ENCODE data around the gene RBBP5. TPM values are rescaled to one million over a fixed set of nuclear protein-coding genes. Genes with fewer than 3 reads are reported as not detected.

RBBP5 gene
- total and polyA plus RNA-seq, 4 donors: 3.8 to 15.4 (median 7.1) TPM

- H3K4me1 ChIP-seq (ENCODE audit: control insufficient read depth in 1 of 2, insufficient read depth in 2 of 2, low read length in 2 of 2): peaks cover 0 to 3% of the 10 kb centered on the region in 2 donors
- no peak for DNase-seq
- no peaks in the 10 kb centered on the region for H3K36me3 ChIP-seq (ENCODE audit: control insufficient read depth in 1 of 2, insufficient read depth in 2 of 2, low read length in 1 of 2)
- intact Hi-C loops (cut with DNase I): loop anchor here in 1 of 2 donors (5.0 kb wide), 2 partner anchors 135 to 510 kb away; partner anchors contain the start of gene ELK4
- H3K4me3 ChIP-seq (ENCODE audit: low read length in 2 of 2): peak overlapping the region; percentile 23 to 53
- no peaks in the 10 kb centered on the region for H3K9me3 ChIP-seq (ENCODE audit: control insufficient read depth, low read length)
- no peak for ATAC-seq (ENCODE audit: low FRiP score)
- H3K27me3 ChIP-seq (ENCODE audit: control insufficient read depth in 1 of 2, insufficient read depth in 2 of 2, low read length in 1 of 2): no peaks in the 10 kb centered on the region
- 27 to 28% methylated on average over 9 of the region's 9 CpGs for WGBS, 2 donors
- peak overlapping the region in 1 of 2 donors; percentile 27 for H3K27ac ChIP-seq (ENCODE audit: low read depth in 1 of 2, low read length in 2 of 2)
Observed at GRCh38 chr1:205122489-205122882, 708 bp upstream of the RBBP5 start.

GRCh38 chr1:205118752-205119151, 3.0 kb downstream of the RBBP5 start:
- Histone ChIP-seq H3K27me3 (ENCODE audit: control insufficient read depth in 1 of 2, insufficient read depth in 2 of 2, low read length in 1 of 2) (no peaks in the 10 kb centered on the region), H3K36me3 (ENCODE audit: control insufficient read depth in 1 of 2, insufficient read depth in 2 of 2, low read length in 1 of 2) (no peaks in the 10 kb centered on the region), H3K4me3 (ENCODE audit: low read length in 2 of 2) (no peak overlapping the region), H3K27ac (ENCODE audit: low read depth in 1 of 2, low read length in 2 of 2) (no peak overlapping the region), H3K9me3 (ENCODE audit: control insufficient read depth, low read length) (no peaks in the 10 kb centered on the region), H3K4me1 (ENCODE audit: control insufficient read depth in 1 of 2, insufficient read depth in 2 of 2, low read length in 2 of 2) (peaks cover 0 to 3% of the 10 kb centered on the region in 2 donors)
- no peak for DNase-seq
- intact Hi-C loops (cut with DNase I): no loop called here
- no peak for ATAC-seq (ENCODE audit: low FRiP score)
- 87 to 89% methylated on average over 2 of the region's 2 CpGs for WGBS, 2 donors

GRCh38 chr1:205111354-205111753, 10.4 kb downstream of the RBBP5 start:
- Histone ChIP-seq H3K4me3 (ENCODE audit: low read length in 2 of 2) (no peak overlapping the region), H3K36me3 (ENCODE audit: control insufficient read depth in 1 of 2, insufficient read depth in 2 of 2, low read length in 1 of 2) (peaks cover 0 to 3% of the 10 kb centered on the region in 2 donors), H3K27me3 (ENCODE audit: control insufficient read depth in 1 of 2, insufficient read depth in 2 of 2, low read length in 1 of 2) (no peaks in the 10 kb centered on the region), H3K9me3 (ENCODE audit: control insufficient read depth, low read length) (no peaks in the 10 kb centered on the region), H3K4me1 (ENCODE audit: control insufficient read depth in 1 of 2, insufficient read depth in 2 of 2, low read length in 2 of 2) (no peaks in the 10 kb centered on the region), H3K27ac (ENCODE audit: low read depth in 1 of 2, low read length in 2 of 2) (no peak overlapping the region)
- intact Hi-C loops (cut with DNase I): no loop called here
- ATAC-seq (ENCODE audit: low FRiP score): no peak
- DNase-seq: no peak

- intact Hi-C loops (cut with DNase I): no loop called here
- peaks cover 0 to 7% of the 10 kb centered on the region in 2 donors for H3K36me3 ChIP-seq (ENCODE audit: control insufficient read depth in 1 of 2, insufficient read depth in 2 of 2, low read length in 1 of 2)
- ATAC-seq (ENCODE audit: low FRiP score): no peak
Observed at GRCh38 chr1:205109711-205110110, 12.1 kb downstream of the RBBP5 start.

GRCh38 chr1:205109269-205109668, 12.5 kb downstream of the RBBP5 start:
- intact Hi-C loops (cut with DNase I): no loop called here
- no peaks in the 10 kb centered on the region for H3K4me1 ChIP-seq (ENCODE audit: control insufficient read depth in 1 of 2, insufficient read depth in 2 of 2, low read length in 2 of 2)
- no peaks in the 10 kb centered on the region for H3K9me3 ChIP-seq (ENCODE audit: control insufficient read depth, low read length)
- no peak overlapping the region for H3K4me3 ChIP-seq (ENCODE audit: low read length in 2 of 2)
- peaks cover 0 to 7% of the 10 kb centered on the region in 2 donors for H3K36me3 ChIP-seq (ENCODE audit: control insufficient read depth in 1 of 2, insufficient read depth in 2 of 2, low read length in 1 of 2)
- H3K27me3 ChIP-seq (ENCODE audit: control insufficient read depth in 1 of 2, insufficient read depth in 2 of 2, low read length in 1 of 2): no peaks in the 10 kb centered on the region
- WGBS, 2 donors: 74 to 77% methylated on average over 1 of the region's 1 CpG
- DNase-seq: no peak
- H3K27ac ChIP-seq (ENCODE audit: low read depth in 1 of 2, low read length in 2 of 2): no peak overlapping the region
- no peak for ATAC-seq (ENCODE audit: low FRiP score)

More at GRCh38 chr1:205109711-205110110, 12.1 kb downstream of the RBBP5 start:
- no peak overlapping the region for H3K27ac ChIP-seq (ENCODE audit: low read depth in 1 of 2, low read length in 2 of 2)
- H3K27me3 ChIP-seq (ENCODE audit: control insufficient read depth in 1 of 2, insufficient read depth in 2 of 2, low read length in 1 of 2): no peaks in the 10 kb centered on the region
- no peak for DNase-seq
- H3K4me3 ChIP-seq (ENCODE audit: low read length in 2 of 2): no peak overlapping the region
- H3K4me1 ChIP-seq (ENCODE audit: control insufficient read depth in 1 of 2, insufficient read depth in 2 of 2, low read length in 2 of 2): no peaks in the 10 kb centered on the region
- WGBS, 2 donors: 90 to 96% methylated on average over 5 of the region's 5 CpGs
- H3K9me3 ChIP-seq (ENCODE audit: control insufficient read depth, low read length): no peaks in the 10 kb centered on the region

GRCh38 chr1:205108464-205108863, 13.3 kb downstream of the RBBP5 start:
- H3K9me3 ChIP-seq (ENCODE audit: control insufficient read depth, low read length): no peaks in the 10 kb centered on the region
- intact Hi-C loops (cut with DNase I): no loop called here
- H3K36me3 ChIP-seq (ENCODE audit: control insufficient read depth in 1 of 2, insufficient read depth in 2 of 2, low read length in 1 of 2): peaks cover 0 to 10% of the 10 kb centered on the region in 2 donors
- H3K4me3 ChIP-seq (ENCODE audit: low read length in 2 of 2): no peak overlapping the region
- no peaks in the 10 kb centered on the region for H3K4me1 ChIP-seq (ENCODE audit: control insufficient read depth in 1 of 2, insufficient read depth in 2 of 2, low read length in 2 of 2)
- ATAC-seq (ENCODE audit: low FRiP score) (no peak), DNase-seq (no peak)
- WGBS, 2 donors: 81 to 85% methylated on average over 4 of the region's 4 CpGs
- no peak overlapping the region for H3K27ac ChIP-seq (ENCODE audit: low read depth in 1 of 2, low read length in 2 of 2)
- H3K27me3 ChIP-seq (ENCODE audit: control insufficient read depth in 1 of 2, insufficient read depth in 2 of 2, low read length in 1 of 2): no peaks in the 10 kb centered on the region

GRCh38 chr1:205107327-205107726, 14.5 kb downstream of the RBBP5 start:
- peaks cover 0 to 8% of the 10 kb centered on the region in 2 donors for H3K36me3 ChIP-seq (ENCODE audit: control insufficient read depth in 1 of 2, insufficient read depth in 2 of 2, low read length in 1 of 2)
- intact Hi-C loops (cut with DNase I): no loop called here
- WGBS, 2 donors: 91 to 93% methylated on average over 4 of the region's 4 CpGs

GRCh38 chr1:205102404-205102803, 19.4 kb downstream of the RBBP5 start:
- Histone ChIP-seq H3K4me1 (ENCODE audit: control insufficient read depth in 1 of 2, insufficient read depth in 2 of 2, low read length in 2 of 2) (no peaks in the 10 kb centered on the region), H3K27ac (ENCODE audit: low read depth in 1 of 2, low read length in 2 of 2) (no peak overlapping the region), H3K36me3 (ENCODE audit: control insufficient read depth in 1 of 2, insufficient read depth in 2 of 2, low read length in 1 of 2) (peaks cover 5 to 12% of the 10 kb centered on the region in 2 donors), H3K27me3 (ENCODE audit: control insufficient read depth in 1 of 2, insufficient read depth in 2 of 2, low read length in 1 of 2) (no peaks in the 10 kb centered on the region), H3K9me3 (ENCODE audit: control insufficient read depth, low read length) (no peaks in the 10 kb centered on the region), H3K4me3 (ENCODE audit: low read length in 2 of 2) (no peak overlapping the region)
- ATAC-seq (ENCODE audit: low FRiP score): no peak
- no peak for DNase-seq
- intact Hi-C loops (cut with DNase I): no loop called here
- 97 to 99% methylated on average over 3 of the region's 3 CpGs for WGBS, 2 donors

More at GRCh38 chr1:205107327-205107726, 14.5 kb downstream of the RBBP5 start:
- ATAC-seq (ENCODE audit: low FRiP score) (no peak), DNase-seq (no peak)
- Histone ChIP-seq H3K27me3 (ENCODE audit: control insufficient read depth in 1 of 2, insufficient read depth in 2 of 2, low read length in 1 of 2) (no peaks in the 10 kb centered on the region), H3K27ac (ENCODE audit: low read depth in 1 of 2, low read length in 2 of 2) (no peak overlapping the region), H3K4me1 (ENCODE audit: control insufficient read depth in 1 of 2, insufficient read depth in 2 of 2, low read length in 2 of 2) (no peaks in the 10 kb centered on the region), H3K9me3 (ENCODE audit: control insufficient read depth, low read length) (no peaks in the 10 kb centered on the region), H3K4me3 (ENCODE audit: low read length in 2 of 2) (no peak overlapping the region)

GRCh38 chr1:205098242-205098641, 23.5 kb downstream of the RBBP5 start:
- ATAC-seq (ENCODE audit: low FRiP score) (no peak), DNase-seq (no peak)
- H3K27ac ChIP-seq (ENCODE audit: low read depth in 1 of 2, low read length in 2 of 2): no peak overlapping the region
- peaks cover 10 to 12% of the 10 kb centered on the region in 2 donors for H3K36me3 ChIP-seq (ENCODE audit: control insufficient read depth in 1 of 2, insufficient read depth in 2 of 2, low read length in 1 of 2)
- H3K9me3 ChIP-seq (ENCODE audit: control insufficient read depth, low read length): no peaks in the 10 kb centered on the region
- intact Hi-C loops (cut with DNase I): no loop called here
- H3K4me1 ChIP-seq (ENCODE audit: control insufficient read depth in 1 of 2, insufficient read depth in 2 of 2, low read length in 2 of 2): no peaks in the 10 kb centered on the region
- H3K27me3 ChIP-seq (ENCODE audit: control insufficient read depth in 1 of 2, insufficient read depth in 2 of 2, low read length in 1 of 2): no peaks in the 10 kb centered on the region
- no peak overlapping the region for H3K4me3 ChIP-seq (ENCODE audit: low read length in 2 of 2)
